WTC11 (cell line): Measurements from ENCODE around the gene PSPC1.

Source experiments
- CTCF ChIP-seq: fragments of 200-600 bp; IDR thresholded peaks from 2 replicates; pipeline ENCODE4 v1.8.0; 2022; ENCODE audit warnings: antibody characterized with exemption
- PRRX2 ChIP-seq: fragments of 250-450 bp; sonication (Bioruptor Pico); IDR thresholded peaks from 2 replicates; pipeline ENCODE4 v1.8.0; 2021; ENCODE audit warnings: mild to moderate bottlenecking

- TF ChIP-seq PRRX2 (CRISPR knock-in tag) = no peak
- no peak for TF ChIP-seq CTCF
These were observed 44.7 kb downstream of the PSPC1 start for GRCh38 chr13:19737844-19738557.
